OCI-LY7 (cell line): Measurements from ENCODE around the gene VASP. TPM values are rescaled to one million over a fixed set of nuclear protein-coding genes. Genes with fewer than 3 reads are reported as not detected.

Experiments used
- BruUV-seq: library from RNA; stranded (reverse); fragments of 400-500 nt; replicated peaks from 2 replicates; lab custom pipeline; 2021; lab: Mats Ljungman, UMichigan
- CTCF ChIA-PET: fragments of 300-600 bp; sonication (Branson Sonifier 250); formaldehyde crosslinking; loops from one replicate; lab custom pipeline; 2022; ENCODE audit warnings: antibody characterized with exemption; ENCODE audit not compliant: unreplicated experiment; lab: Charles Lee
- POLR2A ChIA-PET: fragments of 300-600 bp; sonication (Branson Sonifier 250); formaldehyde crosslinking; loops from one replicate; lab custom pipeline; 2022; ENCODE audit warnings: antibody characterized with exemption; lab: Charles Lee
- DNase-seq: peaks from one replicate; pipeline ENCODE4 v3.0.0-alpha.2; 2015; ENCODE audit warnings: low spot score
- H2AFZ ChIP-seq: fragments of 200-600 bp; sonication (generic), shearing (Covaris generic); 2 replicates; pipeline ENCODE4 v1.6.1; 2014; ENCODE audit warnings: mild to moderate bottlenecking, antibody characterized with exemption, low read length, moderate library complexity
- H3K27ac ChIP-seq: fragments of 200-600 bp; sonication (generic); 2 replicates; pipeline ENCODE4 v1.5.1; 2014; ENCODE audit warnings: mixed run types, low read depth, mild to moderate bottlenecking, moderate library complexity, low read length, inconsistent platforms; ENCODE audit not compliant: poor library complexity, severe bottlenecking
- H3K36me3 ChIP-seq: fragments of 200-600 bp; sonication (generic); 2 replicates; pipeline ENCODE4 v1.6.1; 2014; ENCODE audit warnings: mild to moderate bottlenecking, antibody characterized with exemption, low read length, moderate library complexity, mixed read lengths; ENCODE audit not compliant: insufficient read depth
- H3K4me1 ChIP-seq: fragments of 200-600 bp; sonication (generic); 2 replicates; pipeline ENCODE4 v1.5.1; 2014; ENCODE audit warnings: mild to moderate bottlenecking, low read length; ENCODE audit not compliant: insufficient read depth, poor library complexity, severe bottlenecking
- H3K4me2 ChIP-seq: fragments of 200-600 bp; sonication (generic); 2 replicates; pipeline ENCODE4 v1.6.1; 2014; ENCODE audit warnings: mild to moderate bottlenecking, low read length
- H3K4me3 ChIP-seq: fragments of 200-600 bp; sonication (generic); 2 replicates; pipeline ENCODE4 v1.5.1; 2014; ENCODE audit warnings: mild to moderate bottlenecking, low read depth, low read length; ENCODE audit not compliant: poor library complexity, severe bottlenecking
- H3K79me2 ChIP-seq: fragments of 200-600 bp; sonication (generic); 2 replicates; pipeline ENCODE4 v1.6.1; 2016; ENCODE audit warnings: low read depth, mild to moderate bottlenecking, low read length, moderate library complexity, mixed read lengths; ENCODE audit not compliant: insufficient read depth
- H3K9me2 ChIP-seq: fragments of 200-600 bp; sonication (generic); 2 replicates; pipeline ENCODE4 v1.6.1; 2016; ENCODE audit warnings: mild to moderate bottlenecking, low read length, mixed read lengths; ENCODE audit not compliant: insufficient read depth
- H3K9me3 ChIP-seq: fragments of 200-600 bp; sonication (generic); 2 replicates; pipeline ENCODE4 v1.6.1; 2014; ENCODE audit warnings: mild to moderate bottlenecking, mixed run types, low read length, mixed read lengths
- H4K20me1 ChIP-seq: fragments of 200-600 bp; sonication (generic); 2 replicates; pipeline ENCODE4 v1.6.1; 2014; ENCODE audit warnings: mild to moderate bottlenecking, antibody characterized with exemption, low read length, moderate library complexity, mixed read lengths; ENCODE audit not compliant: insufficient read depth
- EZH2phosphoT487 ChIP-seq: fragments of 200-600 bp; sonication (generic); IDR thresholded peaks from 2 replicates; pipeline ENCODE4 v1.6.1; 2018; ENCODE audit warnings: low read depth, borderline replicate concordance, mild to moderate bottlenecking, mixed run types, antibody characterized with exemption, low read length, moderate library complexity, mixed read lengths
- intact Hi-C: fragments of 100-400 bp; cut with micrococcal nuclease; formaldehyde crosslinking; loops from one replicate; pipeline ENCODE4 v1.10.0; 2022; ENCODE audit not compliant: unreplicated experiment
- total RNA-seq, 2 experiments: library from RNA; depleted of rRNA in 1 of 2; stranded (reverse); fragments of >200 nt in 1 of 2; shearing (Covaris generic) in 1 of 2; gene quantifications; 2 replicates each; pipeline ENCODE4 v1.2.3, GENCODE V29; 2014 to 2022
- TF ChIP-seq, protein P1 (sequence below): fragments of 200-600 bp; sonication (generic); conservative IDR thresholded peaks from 2 replicates; pipeline ENCODE4 v1.5.1; 2014; ENCODE audit warnings: mild to moderate bottlenecking, antibody characterized with exemption, low read length, moderate library complexity, mixed read lengths

VASP gene
- total RNA-seq, 2 experiments from 2014 or later, result 39.6 to 62.8 TPM

DNA sequence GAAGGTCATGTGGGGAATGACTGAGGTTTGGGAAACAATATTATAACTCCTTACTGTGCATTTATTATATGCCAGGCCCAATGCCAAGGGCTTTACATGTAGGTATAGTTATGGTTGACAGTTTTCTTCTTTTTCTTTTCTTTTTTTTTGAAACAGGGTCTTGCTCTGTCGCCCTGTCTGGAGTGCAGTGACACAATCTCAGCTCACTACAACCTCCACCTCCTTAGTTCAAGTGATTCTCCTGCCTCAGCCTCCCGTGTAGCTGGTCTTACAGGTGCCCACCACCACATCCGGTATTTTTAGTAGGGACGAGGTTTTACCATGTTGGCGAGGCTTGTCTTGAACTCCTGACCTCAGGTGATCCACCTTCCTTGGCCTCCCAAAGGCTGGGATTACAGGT, 24.2 kb upstream of the VASP start:
- no peak for TF ChIP-seq EZH2phosphoT487
- TF ChIP-seq, protein P1, sequence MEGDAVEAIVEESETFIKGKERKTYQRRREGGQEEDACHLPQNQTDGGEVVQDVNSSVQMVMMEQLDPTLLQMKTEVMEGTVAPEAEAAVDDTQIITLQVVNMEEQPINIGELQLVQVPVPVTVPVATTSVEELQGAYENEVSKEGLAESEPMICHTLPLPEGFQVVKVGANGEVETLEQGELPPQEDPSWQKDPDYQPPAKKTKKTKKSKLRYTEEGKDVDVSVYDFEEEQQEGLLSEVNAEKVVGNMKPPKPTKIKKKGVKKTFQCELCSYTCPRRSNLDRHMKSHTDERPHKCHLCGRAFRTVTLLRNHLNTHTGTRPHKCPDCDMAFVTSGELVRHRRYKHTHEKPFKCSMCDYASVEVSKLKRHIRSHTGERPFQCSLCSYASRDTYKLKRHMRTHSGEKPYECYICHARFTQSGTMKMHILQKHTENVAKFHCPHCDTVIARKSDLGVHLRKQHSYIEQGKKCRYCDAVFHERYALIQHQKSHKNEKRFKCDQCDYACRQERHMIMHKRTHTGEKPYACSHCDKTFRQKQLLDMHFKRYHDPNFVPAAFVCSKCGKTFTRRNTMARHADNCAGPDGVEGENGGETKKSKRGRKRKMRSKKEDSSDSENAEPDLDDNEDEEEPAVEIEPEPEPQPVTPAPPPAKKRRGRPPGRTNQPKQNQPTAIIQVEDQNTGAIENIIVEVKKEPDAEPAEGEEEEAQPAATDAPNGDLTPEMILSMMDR, result no peak
- no peak overlapping the region for H3K4me2 ChIP-seq
- ChIA-PET CTCF (no interaction called here), POLR2A (no interaction called here)
- intact Hi-C loops, result no loop called here
- no peak overlapping the region for H3K27ac ChIP-seq
- no peaks in the 10 kb centered on the region for H3K79me2 ChIP-seq
- H3K4me3 ChIP-seq, result no peak overlapping the region
- H3K9me2 ChIP-seq, result no peaks in the 10 kb centered on the region
- DNase-seq, result no peak
- no peaks in the 10 kb centered on the region for H3K36me3 ChIP-seq
- no TSS peak for BruUV-seq
- H2AFZ ChIP-seq, result no peak overlapping the region
- H3K9me3 ChIP-seq, result no peaks in the 10 kb centered on the region
- peaks cover 15% of the 10 kb centered on the region for H3K4me1 ChIP-seq
- no peaks in the 10 kb centered on the region for H4K20me1 ChIP-seq

DNA sequence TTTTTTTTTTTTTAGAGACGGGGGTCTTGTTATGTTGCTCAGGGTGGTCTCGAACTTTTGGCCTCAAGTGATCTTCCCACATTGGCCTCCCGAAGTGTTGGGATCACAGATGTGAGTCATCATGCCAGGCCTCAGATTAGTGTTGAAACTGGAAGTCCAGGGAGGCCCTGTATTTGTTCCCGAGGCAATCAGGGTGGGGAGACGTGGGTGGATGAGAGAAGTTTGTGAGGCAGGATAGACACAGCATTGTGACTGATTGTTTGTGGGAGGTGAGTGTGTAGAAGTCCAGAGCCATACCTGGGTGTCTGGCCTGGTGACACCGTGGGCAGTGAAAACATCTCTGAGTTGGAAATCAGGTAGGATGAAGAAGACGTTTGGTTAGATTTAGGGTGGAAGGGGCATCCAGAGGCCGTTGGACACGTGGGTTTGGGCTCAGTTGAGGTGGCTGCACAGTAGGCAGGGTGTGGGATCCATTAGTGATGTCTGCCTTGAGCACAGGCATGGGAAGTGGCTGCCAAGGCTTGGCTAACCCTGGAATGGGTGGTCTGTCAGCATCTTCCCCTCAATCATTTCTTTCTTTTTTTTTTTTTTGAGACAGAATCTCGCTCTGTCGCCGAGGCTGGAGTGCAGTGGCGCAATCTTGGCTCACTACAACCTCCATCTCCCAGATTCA, 22.9 kb upstream of the VASP start:
- no peak overlapping the region for H3K4me3 ChIP-seq
- ChIA-PET POLR2A (interaction anchor here (0.6 kb wide), 1 partner anchor 232 kb away, joined by 5 read pairs; no protein-coding TSS in a partner anchor), CTCF (interaction anchor here (0.7 to 1.9 kb wide), 3 partner anchors 45 to 161 kb away, joined by 3 to 5 read pairs (median 3); no protein-coding TSS in a partner anchor)
- H4K20me1 ChIP-seq, result no peaks in the 10 kb centered on the region
- no TSS peak for BruUV-seq
- H3K27ac ChIP-seq, result no peak overlapping the region
- no peaks in the 10 kb centered on the region for H3K36me3 ChIP-seq
- H2AFZ ChIP-seq, result peak overlapping the region; percentile 92; the same call in 1 of the 2 replicates
- no peaks in the 10 kb centered on the region for H3K79me2 ChIP-seq
- H3K4me2 ChIP-seq, result no peak overlapping the region
- no peaks in the 10 kb centered on the region for H3K9me2 ChIP-seq
- intact Hi-C loops, result no loop called here
- no peak for DNase-seq
- no peak for TF ChIP-seq EZH2phosphoT487
- TF ChIP-seq, protein P1, result no peak
- no peaks in the 10 kb centered on the region for H3K9me3 ChIP-seq
- peaks cover 11% of the 10 kb centered on the region for H3K4me1 ChIP-seq
